Activated T-helper 17 cell treated with anti-CD3 and anti-CD28 coated beads, Interleukin-2, amount 50 U/mL, for 72 hours (primary cell): ENCODE measurements around the gene CRYGN. TPM values are rescaled to one million over a fixed set of nuclear protein-coding genes. Genes with fewer than 3 reads are reported as not detected.

Experiments used
- ATAC-seq: fragments of 150-1000 bp; cut with Tn5 transposase; replicated peaks from 2 replicates; pipeline ENCODE4 v1.10.0; 2021; ENCODE audit warnings: mild to moderate bottlenecking, moderate library complexity
- H3K27ac Mint-ChIP-seq: one replicate; pipeline ENCODE4 v1.8.0; 2022; ENCODE audit warnings: mixed read lengths
- H3K27me3 Mint-ChIP-seq: one replicate; pipeline ENCODE4 v1.8.0; 2022; ENCODE audit warnings: mixed read lengths
- H3K36me3 Mint-ChIP-seq: one replicate; pipeline ENCODE4 v1.8.0; 2022; ENCODE audit warnings: low read depth, mild to moderate bottlenecking, mixed read lengths
- H3K4me1 Mint-ChIP-seq: one replicate; pipeline ENCODE4 v1.8.0; 2022; ENCODE audit warnings: mixed read lengths
- H3K4me3 Mint-ChIP-seq: one replicate; pipeline ENCODE4 v1.8.0; 2022; ENCODE audit warnings: mild to moderate bottlenecking, mixed read lengths
- H3K9me3 Mint-ChIP-seq: one replicate; pipeline ENCODE4 v1.8.0; 2022; ENCODE audit warnings: mixed read lengths
- total RNA-seq, 2 donors: library from RNA; stranded (reverse); gene quantifications; one replicate each; pipeline ENCODE4 v1.2.3, GENCODE V29; 2022

The CRYGN gene
- total RNA-seq, 2 donors from 2014 or later: not detected

DNA sequence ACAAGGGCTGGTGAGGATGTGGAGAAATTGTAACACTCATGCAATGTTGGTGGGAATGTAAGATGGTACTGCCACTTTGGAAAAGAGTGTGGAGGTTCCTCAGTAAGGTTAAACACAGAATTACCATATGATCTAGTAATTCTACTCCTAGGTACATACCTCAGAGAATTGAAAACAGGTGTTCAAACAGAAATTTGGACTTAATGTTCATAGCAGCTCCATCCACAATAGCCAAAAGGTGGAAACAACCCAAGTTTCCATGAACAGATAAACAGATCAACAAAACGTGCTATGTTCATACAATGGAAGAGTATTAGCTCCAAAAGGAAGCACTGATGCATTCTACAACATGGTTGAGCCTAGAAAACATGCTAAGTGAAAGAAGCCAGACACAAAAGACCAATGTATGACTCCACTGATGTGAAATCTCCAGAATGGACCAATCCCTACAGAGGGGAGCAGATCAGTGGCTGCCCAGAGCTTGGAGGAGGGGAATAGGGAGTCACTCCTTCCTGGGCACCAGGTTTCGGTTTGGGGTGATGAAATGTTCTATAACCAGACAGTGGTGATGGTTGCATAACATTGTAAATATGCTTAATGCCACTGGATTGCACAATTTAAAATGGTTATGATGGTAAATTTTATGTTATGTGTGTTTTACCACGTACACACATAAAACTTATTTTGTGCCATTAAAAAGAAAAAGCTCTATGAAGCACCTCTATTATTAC lies 24.4 kb downstream of the CRYGN start:
- Mint-ChIP-seq H3K4me1 (peaks cover 17% of the 10 kb centered on the region), H3K27me3 (peaks cover 7% of the 10 kb centered on the region), H3K27ac (no peak overlapping the region), H3K4me3 (no peak overlapping the region), H3K36me3 (no peaks in the 10 kb centered on the region), H3K9me3 (peaks cover 6% of the 10 kb centered on the region)
- ATAC-seq: no peak

GRCh38 chr7:151413241-151413640 lies 26.7 kb downstream of the CRYGN start:
- Mint-ChIP-seq H3K36me3 (no peaks in the 10 kb centered on the region), H3K27me3 (peaks cover 10% of the 10 kb centered on the region), H3K4me1 (peaks cover 22% of the 10 kb centered on the region), H3K4me3 (peak overlapping the region; percentile 49), H3K9me3 (peaks cover 4% of the 10 kb centered on the region), H3K27ac (no peak overlapping the region)
- ATAC-seq: no peak

- no peak for ATAC-seq
- Mint-ChIP-seq H3K27me3 (peaks cover 10% of the 10 kb centered on the region), H3K4me3 (no peak overlapping the region), H3K9me3 (peaks cover 4% of the 10 kb centered on the region), H3K36me3 (no peaks in the 10 kb centered on the region), H3K4me1 (peaks cover 22% of the 10 kb centered on the region), H3K27ac (no peak overlapping the region)
Observed at GRCh38 chr7:151412318-151412717, 27.6 kb downstream of the CRYGN start.

- Mint-ChIP-seq H3K27ac (no peak overlapping the region), H3K4me3 (no peak overlapping the region), H3K36me3 (no peaks in the 10 kb centered on the region), H3K9me3 (peaks cover 4% of the 10 kb centered on the region), H3K27me3 (peaks cover 10% of the 10 kb centered on the region), H3K4me1 (peaks cover 18% of the 10 kb centered on the region)
- ATAC-seq: no peak
Observed at GRCh38 chr7:151411551-151411950, 28.4 kb downstream of the CRYGN start.

DNA sequence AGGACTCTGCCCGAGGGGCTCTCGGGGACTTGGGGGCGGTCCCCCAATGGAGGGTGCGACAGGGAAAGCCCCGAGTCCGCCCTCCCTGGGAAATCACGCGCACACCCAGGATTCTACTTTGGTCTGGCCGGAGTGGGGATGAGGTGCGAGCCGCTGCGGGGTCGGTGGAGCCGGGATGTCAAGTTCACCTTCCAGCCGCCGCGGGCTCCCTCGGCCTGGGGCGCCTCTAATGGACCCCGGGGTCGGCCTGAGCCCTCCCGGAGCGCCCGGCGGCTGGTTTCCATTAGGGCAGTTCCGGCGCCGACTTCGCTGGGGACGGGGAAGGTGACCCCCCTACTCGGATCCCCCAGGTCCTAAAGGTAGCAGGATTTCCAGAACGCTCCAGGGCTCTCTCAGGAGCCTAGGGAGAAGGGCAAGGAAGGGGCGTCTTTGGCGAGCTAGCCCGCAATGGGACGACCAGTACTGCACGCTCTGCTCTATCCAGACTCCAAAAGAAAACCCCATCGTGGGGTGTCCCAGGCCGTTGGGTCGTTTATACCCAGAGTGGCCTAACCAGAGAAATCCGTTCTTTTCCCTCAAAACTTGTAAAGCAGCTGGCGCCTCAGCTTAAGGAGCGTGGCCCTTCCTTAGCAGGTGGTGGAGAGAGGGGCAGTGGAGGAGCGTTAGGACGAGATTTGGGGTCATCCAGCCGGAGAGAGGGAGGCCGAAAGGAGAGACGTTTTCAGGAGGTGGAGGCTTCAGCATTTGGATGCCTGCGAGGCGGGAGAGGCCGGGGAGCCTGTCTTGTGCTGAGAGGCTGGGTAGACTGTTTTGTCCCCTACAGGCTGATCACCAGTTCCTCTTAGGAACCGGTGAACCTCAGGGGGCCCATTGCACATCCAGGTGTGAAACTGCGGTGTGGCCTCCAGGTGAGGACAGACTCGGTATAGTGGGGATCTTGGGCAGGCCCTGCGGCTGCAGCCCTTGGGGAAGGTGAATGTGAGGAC lies 29.2 kb downstream of the CRYGN start:
- Mint-ChIP-seq H3K9me3 (peaks cover 4% of the 10 kb centered on the region), H3K27ac (no peak overlapping the region), H3K4me3 (peak overlapping the region; percentile 34), H3K27me3 (peaks cover 10% of the 10 kb centered on the region), H3K36me3 (no peaks in the 10 kb centered on the region), H3K4me1 (peaks cover 18% of the 10 kb centered on the region)
- ATAC-seq: no peak

DNA sequence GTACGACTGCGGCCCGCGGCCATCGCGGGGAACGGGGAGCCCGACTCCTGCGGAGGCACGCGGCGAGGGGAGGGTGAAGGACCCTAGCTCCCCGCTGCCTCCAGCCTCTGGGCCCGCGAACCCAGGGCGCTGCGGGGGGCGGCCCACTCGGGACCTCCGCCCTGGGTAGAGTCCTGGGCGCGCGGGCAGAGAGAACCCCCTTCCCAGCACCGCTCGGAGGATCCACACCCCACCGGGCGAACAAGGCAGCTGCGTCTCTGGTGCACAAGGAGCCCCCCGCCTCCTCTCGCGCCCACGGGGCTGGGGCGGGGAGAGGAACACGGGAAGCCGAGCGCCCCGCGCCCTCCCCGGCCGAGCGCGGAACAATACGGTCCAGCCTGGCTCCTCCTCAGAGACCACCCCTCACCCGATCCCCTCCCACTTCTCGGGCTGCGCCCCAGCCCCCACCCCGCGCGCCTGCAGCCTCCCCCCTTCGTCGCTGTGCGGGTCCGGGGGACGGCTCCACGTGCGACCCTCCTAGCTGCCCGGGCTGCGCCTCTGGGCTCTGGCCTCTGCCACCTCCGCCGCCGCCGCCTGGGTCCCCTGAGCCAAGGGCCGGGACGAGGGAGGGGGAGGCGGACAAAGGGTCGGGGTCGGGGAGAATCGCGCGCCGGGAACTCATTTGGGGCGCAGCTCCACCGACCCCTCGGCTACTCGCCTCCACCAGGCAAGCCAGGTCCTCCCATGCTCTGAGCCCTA lies 30.1 kb downstream of the CRYGN start, which contains the start of gene WDR86:
WDR86 (minus strand) TSS at position 372 of the 738 bp plus-strand sequence. CDS start 449 bp downstream, outside the sequence.
- Mint-ChIP-seq H3K27ac (peak within 1 kb of the TSS; percentile 87), H3K4me3 (peak within 1 kb of the TSS; percentile 86), H3K27me3 (peaks cover 10% of the 10 kb centered on the region), H3K36me3 (no peaks in the 10 kb centered on the region), H3K9me3 (peaks cover 4% of the 10 kb centered on the region), H3K4me1 (peaks cover 18% of the 10 kb centered on the region)
- ATAC-seq: no peak

DNA sequence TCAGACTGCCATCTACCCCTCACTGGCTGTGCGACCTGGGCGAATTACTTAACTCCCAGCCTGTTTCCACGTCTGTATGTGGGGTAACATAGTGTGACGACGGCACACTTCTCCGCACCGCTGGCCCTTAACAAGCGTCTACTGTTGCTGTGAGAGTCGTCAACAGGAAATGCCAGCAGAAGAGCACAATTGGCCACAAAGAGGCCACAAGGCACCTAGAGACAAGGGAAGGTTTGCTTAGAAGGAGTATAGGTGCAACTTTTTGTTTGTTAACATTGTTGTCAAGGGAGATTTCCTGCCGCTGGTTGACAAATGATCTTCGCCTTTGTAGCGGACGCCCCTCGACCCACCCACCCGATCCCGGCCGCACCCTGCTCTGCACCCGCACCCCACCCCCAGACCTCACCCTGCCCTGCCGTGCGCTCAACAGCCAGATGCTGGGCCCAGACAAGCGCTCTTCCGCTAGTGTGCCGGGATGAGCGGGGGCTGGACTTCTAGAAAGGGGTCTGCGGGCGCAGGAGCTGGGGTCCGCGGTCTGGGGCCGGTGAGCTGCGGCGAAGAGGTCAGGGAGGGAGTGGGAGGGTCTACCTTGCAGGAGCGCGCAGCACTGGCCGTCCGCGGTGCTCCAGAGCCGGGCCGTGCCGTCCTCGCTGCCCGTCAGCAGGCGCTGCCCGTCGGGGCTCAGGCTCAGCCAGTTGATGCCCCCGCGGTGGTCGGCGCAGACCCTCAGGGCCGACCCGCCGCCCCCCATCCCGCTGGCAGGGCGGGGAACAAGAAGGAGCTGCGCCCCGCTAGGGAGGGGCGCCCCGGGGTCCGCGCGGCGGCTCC lies 30.9 kb downstream of the CRYGN start:
- Mint-ChIP-seq H3K27me3 (peaks cover 10% of the 10 kb centered on the region), H3K27ac (peak overlapping the region; percentile 87), H3K9me3 (no peaks in the 10 kb centered on the region)

GRCh38 chr7:151408498-151408838 lies 31.5 kb downstream of the CRYGN start:
- peak; percentile 22 for ATAC-seq
- Mint-ChIP-seq H3K27ac (peak overlapping the region; percentile 87), H3K36me3 (no peaks in the 10 kb centered on the region), H3K9me3 (no peaks in the 10 kb centered on the region), H3K27me3 (peaks cover 10% of the 10 kb centered on the region), H3K4me3 (peak overlapping the region; percentile 86), H3K4me1 (peaks cover 11% of the 10 kb centered on the region)

More for the DNA sequence above, 30.9 kb downstream of the CRYGN start:
- Mint-ChIP-seq H3K36me3 (no peaks in the 10 kb centered on the region), H3K4me1 (peaks cover 12% of the 10 kb centered on the region), H3K4me3 (peak overlapping the region; percentile 86)
- ATAC-seq: peak; percentile 63

GRCh38 chr7:151406886-151407583 lies 32.9 kb downstream of the CRYGN start:
- no peaks in the 10 kb centered on the region for H3K36me3 Mint-ChIP-seq
- no peaks in the 10 kb centered on the region for H3K9me3 Mint-ChIP-seq
- peaks cover 10% of the 10 kb centered on the region for H3K27me3 Mint-ChIP-seq
- H3K4me3 Mint-ChIP-seq: no peak overlapping the region
- ATAC-seq: no peak
- peaks cover 5% of the 10 kb centered on the region for H3K4me1 Mint-ChIP-seq
- H3K27ac Mint-ChIP-seq: no peak overlapping the region

GRCh38 chr7:151406051-151406875 lies 33.7 kb downstream of the CRYGN start:
- ATAC-seq: no peak
- H3K4me1 Mint-ChIP-seq: peaks cover 5% of the 10 kb centered on the region

DNA sequence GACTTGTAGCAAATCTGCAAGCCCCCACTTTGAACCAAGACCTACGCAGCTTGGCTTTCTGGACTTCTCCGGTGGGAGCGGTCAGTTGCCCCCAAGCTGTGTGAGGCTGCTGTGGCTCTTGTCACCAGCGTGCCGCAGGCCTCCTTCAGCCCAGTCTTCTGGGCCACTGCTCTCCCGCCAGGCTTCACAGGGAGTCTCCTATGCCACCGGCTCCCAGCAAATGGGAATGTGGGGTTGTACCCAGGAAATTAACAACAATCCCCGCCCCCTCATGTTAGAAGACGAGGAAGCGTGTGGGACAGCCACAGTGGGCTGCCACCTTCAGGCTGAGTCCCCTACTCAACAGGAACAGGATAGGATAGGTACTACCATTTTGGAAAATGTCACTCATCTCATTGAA lies 34.4 kb downstream of the CRYGN start:
- ATAC-seq: no peak
- Mint-ChIP-seq H3K27me3 (peaks cover 3% of the 10 kb centered on the region), H3K4me1 (peaks cover 5% of the 10 kb centered on the region), H3K27ac (no peak overlapping the region), H3K36me3 (no peaks in the 10 kb centered on the region), H3K4me3 (no peak overlapping the region), H3K9me3 (no peaks in the 10 kb centered on the region)

More at GRCh38 chr7:151406051-151406875, 33.7 kb downstream of the CRYGN start:
- Mint-ChIP-seq H3K27ac (no peak overlapping the region), H3K9me3 (no peaks in the 10 kb centered on the region), H3K27me3 (peaks cover 9% of the 10 kb centered on the region), H3K4me3 (no peak overlapping the region), H3K36me3 (no peaks in the 10 kb centered on the region)

- Mint-ChIP-seq H3K4me1 (peaks cover 5% of the 10 kb centered on the region), H3K27me3 (peaks cover 3% of the 10 kb centered on the region)
Observed at GRCh38 chr7:151405056-151405455, 34.9 kb downstream of the CRYGN start.

More at GRCh38 chr7:151405056-151405455, 34.9 kb downstream of the CRYGN start:
- Mint-ChIP-seq H3K27ac (no peak overlapping the region), H3K4me3 (no peak overlapping the region), H3K9me3 (no peaks in the 10 kb centered on the region), H3K36me3 (no peaks in the 10 kb centered on the region)
- ATAC-seq: no peak
